ENCODE results near the gene KCNB1. TPM values are rescaled to one million over a fixed set of nuclear protein-coding genes. Genes with fewer than 3 reads are reported as not detected.

Gene KCNB1
- polyA plus RNA-seq, 1 donor from 2014 or later = 3.6 TPM

- no peak for TF ChIP-seq MXI1 (conservative IDR thresholded peaks at IDR 0.05; ENCODE audit: poor library complexity, severe bottlenecking)
- no peak for TF ChIP-seq POLR2AphosphoS5 (IDR thresholded peaks at IDR 0.05)
- no peak for TF ChIP-seq RAD21 (conservative IDR thresholded peaks at IDR 0.05)
- no peak for TF ChIP-seq SMC3 (conservative IDR thresholded peaks at IDR 0.05; ENCODE audit: poor library complexity)
- no peak for TF ChIP-seq EZH2 (IDR thresholded peaks at IDR 0.05; ENCODE audit: borderline replicate concordance, insufficient read depth, low read length, poor library complexity, severe bottlenecking)
- no peak for TF ChIP-seq CTCF (IDR thresholded peaks at IDR 0.05; ENCODE audit: poor library complexity, severe bottlenecking)
- TF ChIP-seq TAF1 (IDR thresholded peaks at IDR 0.05; ENCODE audit: low read depth) = no peak
- no peak for TF ChIP-seq REST (IDR thresholded peaks at IDR 0.05; ENCODE audit: borderline replicate concordance)
- no peaks in the 10 kb centered on the region for H3K27me3 ChIP-seq (ENCODE audit: insufficient read depth, low read depth, low read length)
- no peaks in the 10 kb centered on the region for H3K9me3 ChIP-seq (ENCODE audit: low read length)
- no peak overlapping the region for H3K9ac ChIP-seq (ENCODE audit: low read length)
- no peaks in the 10 kb centered on the region for H3F3A ChIP-seq (ENCODE audit: insufficient read depth, low read length, poor library complexity, severe bottlenecking)
- no peak overlapping the region for H3K4me3 ChIP-seq (ENCODE audit: low read length)
- H3K4me2 ChIP-seq (ENCODE audit: low read length) = no peak overlapping the region
- H3K36me3 ChIP-seq (ENCODE audit: insufficient read depth, low read length) = no peaks in the 10 kb centered on the region
- H3K9me2 ChIP-seq (ENCODE audit: insufficient read depth, low read length) = no peaks in the 10 kb centered on the region
- H4K20me1 ChIP-seq (ENCODE audit: insufficient read depth) = no peaks in the 10 kb centered on the region
- no peak overlapping the region for H2AFZ ChIP-seq (ENCODE audit: low read depth, low read length)
- H3K79me2 ChIP-seq (replicated peaks; ENCODE audit: insufficient read depth, low read length) = no peaks in the 10 kb centered on the region
- H3K27ac ChIP-seq (ENCODE audit: low read length) = no peak overlapping the region
Measured at GRCh38 chr20:49351775-49352174, 130.7 kb downstream of the KCNB1 start.

DNA sequence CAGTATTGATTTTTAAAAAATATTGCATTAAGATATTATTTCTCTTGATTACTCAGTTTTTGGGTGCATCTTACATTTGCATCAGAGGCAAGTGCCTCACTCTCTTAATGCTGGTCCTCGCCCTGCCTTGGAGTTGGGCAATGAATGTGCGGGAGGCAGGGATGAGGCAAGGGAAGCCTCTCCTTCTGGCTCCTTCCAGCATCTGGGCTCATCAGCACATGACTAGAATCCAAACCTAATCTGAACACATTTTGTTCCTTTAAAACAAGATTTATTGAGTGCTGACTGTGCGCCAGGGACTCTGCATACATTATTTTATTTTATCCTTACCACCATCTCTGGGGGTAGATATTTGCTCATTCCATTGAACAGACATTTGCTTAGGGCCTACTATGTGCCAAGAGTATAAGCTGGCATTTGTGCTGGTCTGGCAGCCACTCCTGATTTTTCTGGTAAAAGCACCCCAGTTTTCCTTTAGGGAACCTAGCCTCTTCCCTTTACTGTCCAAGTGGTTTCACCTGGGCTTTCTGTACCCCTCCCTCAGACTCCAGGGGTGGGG, 132.7 kb downstream of the KCNB1 start:
- no peaks in the 10 kb centered on the region for H3K36me3 ChIP-seq (ENCODE audit: insufficient read depth, low read length)
- H3K4me2 ChIP-seq (ENCODE audit: low read length) = no peak overlapping the region
- H3K9me3 ChIP-seq (ENCODE audit: low read length) = no peaks in the 10 kb centered on the region
- H3K9ac ChIP-seq (ENCODE audit: low read length) = no peak overlapping the region
- no peaks in the 10 kb centered on the region for H3K27me3 ChIP-seq (ENCODE audit: insufficient read depth, low read depth, low read length)
- TF ChIP-seq EP300 (conservative IDR thresholded peaks at IDR 0.05; ENCODE audit: poor library complexity, severe bottlenecking) = no peak
- TF ChIP-seq TAF1 (IDR thresholded peaks at IDR 0.05; ENCODE audit: low read depth) = no peak
- TF ChIP-seq CTCF (IDR thresholded peaks at IDR 0.05; ENCODE audit: poor library complexity, severe bottlenecking) = no peak
- no peak for TF ChIP-seq REST (IDR thresholded peaks at IDR 0.05; ENCODE audit: borderline replicate concordance)
- TF ChIP-seq RAD21 (conservative IDR thresholded peaks at IDR 0.05) = no peak
- no peak for TF ChIP-seq EZH2 (IDR thresholded peaks at IDR 0.05; ENCODE audit: borderline replicate concordance, insufficient read depth, low read length, poor library complexity, severe bottlenecking)
- no peak for TF ChIP-seq POLR2AphosphoS5 (IDR thresholded peaks at IDR 0.05)
- TF ChIP-seq SMC3 (conservative IDR thresholded peaks at IDR 0.05; ENCODE audit: poor library complexity) = no peak
- no peak for TF ChIP-seq MXI1 (conservative IDR thresholded peaks at IDR 0.05; ENCODE audit: poor library complexity, severe bottlenecking)
- no peak overlapping the region for H3K4me3 ChIP-seq (ENCODE audit: low read length)
- no peaks in the 10 kb centered on the region for H3K9me2 ChIP-seq (ENCODE audit: insufficient read depth, low read length)
- no peaks in the 10 kb centered on the region for H3K79me2 ChIP-seq (replicated peaks; ENCODE audit: insufficient read depth, low read length)
- H3F3A ChIP-seq (ENCODE audit: insufficient read depth, low read length, poor library complexity, severe bottlenecking) = no peaks in the 10 kb centered on the region
- no peak overlapping the region for H2AFZ ChIP-seq (ENCODE audit: low read depth, low read length)
- H4K20me1 ChIP-seq (ENCODE audit: insufficient read depth) = no peaks in the 10 kb centered on the region
- peak overlapping the region; percentile 32 for H3K27ac ChIP-seq (ENCODE audit: low read length)
